ENCODE data around the gene TAF1B. TPM values are rescaled to one million over a fixed set of nuclear protein-coding genes. Genes with fewer than 3 reads are reported as not detected.

Gene TAF1B
- total RNA-seq, 1 donor from 2014 or later: 22.9 TPM

DNA sequence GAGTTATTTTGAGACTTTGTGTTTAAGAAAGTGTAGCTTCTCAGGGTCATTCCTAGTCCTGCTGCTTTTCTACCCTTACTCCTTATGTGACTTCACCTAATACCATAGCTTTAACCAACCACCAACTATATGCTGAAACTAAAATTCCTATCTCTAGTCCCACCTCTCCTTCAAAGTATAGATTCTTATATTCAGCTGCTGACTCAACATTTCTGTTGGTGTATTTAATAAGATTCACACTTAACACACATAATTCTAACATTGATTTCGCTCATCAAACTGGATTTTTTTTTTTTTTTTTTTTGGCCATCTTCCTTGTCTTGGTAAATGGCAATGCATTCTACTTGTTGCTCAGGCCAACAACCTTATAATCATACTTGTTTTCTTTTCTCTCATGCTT is 30.1 kb downstream of the TAF1B start:
- intact Hi-C loops (cut with DNase I): no loop called here
- Histone ChIP-seq H3K27ac (no peak overlapping the region), H3K9me3 (no peaks in the 10 kb centered on the region), H3K27me3 (ENCODE audit: low read depth) (no peaks in the 10 kb centered on the region), H3K4me1 (no peaks in the 10 kb centered on the region), H3K4me3 (no peak overlapping the region), H3K36me3 (peaks cover 79% of the 10 kb centered on the region)
- TF ChIP-seq, protein P1, sequence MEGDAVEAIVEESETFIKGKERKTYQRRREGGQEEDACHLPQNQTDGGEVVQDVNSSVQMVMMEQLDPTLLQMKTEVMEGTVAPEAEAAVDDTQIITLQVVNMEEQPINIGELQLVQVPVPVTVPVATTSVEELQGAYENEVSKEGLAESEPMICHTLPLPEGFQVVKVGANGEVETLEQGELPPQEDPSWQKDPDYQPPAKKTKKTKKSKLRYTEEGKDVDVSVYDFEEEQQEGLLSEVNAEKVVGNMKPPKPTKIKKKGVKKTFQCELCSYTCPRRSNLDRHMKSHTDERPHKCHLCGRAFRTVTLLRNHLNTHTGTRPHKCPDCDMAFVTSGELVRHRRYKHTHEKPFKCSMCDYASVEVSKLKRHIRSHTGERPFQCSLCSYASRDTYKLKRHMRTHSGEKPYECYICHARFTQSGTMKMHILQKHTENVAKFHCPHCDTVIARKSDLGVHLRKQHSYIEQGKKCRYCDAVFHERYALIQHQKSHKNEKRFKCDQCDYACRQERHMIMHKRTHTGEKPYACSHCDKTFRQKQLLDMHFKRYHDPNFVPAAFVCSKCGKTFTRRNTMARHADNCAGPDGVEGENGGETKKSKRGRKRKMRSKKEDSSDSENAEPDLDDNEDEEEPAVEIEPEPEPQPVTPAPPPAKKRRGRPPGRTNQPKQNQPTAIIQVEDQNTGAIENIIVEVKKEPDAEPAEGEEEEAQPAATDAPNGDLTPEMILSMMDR (IDR thresholded peaks at IDR 0.05): no peak
- ATAC-seq (no peak), DNase-seq (no peak)

DNA sequence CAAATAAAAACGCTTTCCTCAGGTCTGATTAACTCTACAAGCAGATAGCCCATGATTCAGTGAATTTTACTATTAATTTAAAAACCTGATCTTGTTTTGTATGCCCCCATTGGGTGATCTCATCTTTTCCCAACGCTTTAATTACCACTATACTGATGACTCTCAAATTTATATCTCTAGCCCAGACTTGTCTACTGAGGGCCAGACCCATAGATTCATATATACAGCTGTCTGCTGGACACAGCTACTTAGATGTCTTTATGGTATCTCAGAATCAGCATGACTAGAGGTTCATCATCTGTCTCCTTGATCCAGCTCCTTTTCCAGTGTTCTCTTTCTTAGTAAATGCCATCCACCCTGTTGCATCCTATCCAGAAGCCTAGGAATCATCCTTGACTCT is 33.8 kb downstream of the TAF1B start:
- Histone ChIP-seq H3K27ac (no peak overlapping the region), H3K4me1 (no peaks in the 10 kb centered on the region), H3K4me3 (no peak overlapping the region), H3K9me3 (no peaks in the 10 kb centered on the region), H3K27me3 (ENCODE audit: low read depth) (no peaks in the 10 kb centered on the region), H3K36me3 (peaks cover 67% of the 10 kb centered on the region)
- intact Hi-C loops (cut with DNase I): no loop called here
- TF ChIP-seq, protein P1 (IDR thresholded peaks at IDR 0.05): no peak
- no peak for DNase-seq
- ATAC-seq: no peak

DNA sequence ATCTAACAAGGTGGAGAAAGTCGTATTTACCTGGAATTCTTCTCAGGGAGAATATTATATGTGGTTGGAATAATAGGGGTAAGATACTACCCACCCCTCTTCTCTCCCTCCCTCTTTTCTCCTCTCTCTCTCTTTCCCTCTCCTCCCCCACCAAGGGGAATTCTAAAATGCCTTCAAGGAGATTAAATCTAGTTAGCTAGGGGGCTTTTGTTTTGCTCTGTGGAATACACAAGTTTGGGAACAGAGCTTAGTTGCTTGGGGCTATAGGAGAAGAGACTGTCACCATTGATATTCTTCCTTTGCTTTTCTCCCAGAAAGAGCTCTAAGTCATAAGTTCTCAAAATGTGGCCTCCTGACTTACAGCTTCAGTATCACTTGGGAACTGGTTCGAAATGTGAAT is 34.5 kb downstream of the TAF1B start:
- H3K36me3 ChIP-seq: peaks cover 72% of the 10 kb centered on the region
- TF ChIP-seq, protein P1 (IDR thresholded peaks at IDR 0.05): no peak
- ATAC-seq: no peak
- H3K27me3 ChIP-seq (ENCODE audit: low read depth): no peaks in the 10 kb centered on the region
- H3K27ac ChIP-seq: no peak overlapping the region
- intact Hi-C loops (cut with DNase I): no loop called here
- H3K4me3 ChIP-seq: no peak overlapping the region
- no peaks in the 10 kb centered on the region for H3K4me1 ChIP-seq
- no peak for DNase-seq
- H3K9me3 ChIP-seq: no peaks in the 10 kb centered on the region

DNA sequence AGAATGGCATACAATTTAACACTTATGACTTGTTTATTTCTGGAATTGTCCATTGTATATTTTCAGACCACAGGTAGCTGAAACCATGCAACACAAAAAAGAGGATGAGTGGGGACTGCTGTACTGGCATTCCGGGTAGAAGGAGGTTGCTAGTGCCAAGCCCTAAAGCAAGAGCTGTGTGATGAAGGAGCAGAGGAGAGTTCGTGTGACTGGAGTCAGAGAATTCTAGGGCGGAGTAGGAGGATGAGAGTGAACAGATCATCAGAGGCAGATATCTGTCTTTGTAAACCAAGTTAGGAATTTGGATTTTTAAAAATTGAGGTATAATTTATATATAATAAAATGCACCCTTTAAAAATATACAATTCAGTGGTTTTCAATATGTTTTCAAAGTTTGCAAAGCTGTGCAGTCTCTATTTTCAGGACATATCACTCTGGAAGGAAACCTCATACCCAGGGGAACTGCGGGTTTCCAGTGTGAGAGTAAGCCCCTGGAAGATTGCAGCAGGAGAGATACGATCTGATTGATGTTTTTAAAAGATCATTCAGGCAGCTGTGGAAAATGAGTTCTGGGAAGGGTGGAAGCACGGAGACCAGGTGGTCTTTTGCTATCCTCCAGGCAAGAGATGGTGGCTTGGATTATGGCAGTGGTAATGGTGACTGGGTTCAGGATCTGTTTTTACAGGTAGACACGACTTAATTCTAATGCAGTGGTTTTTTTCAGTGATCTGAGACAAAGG is 36.4 kb downstream of the TAF1B start:
- H3K27me3 ChIP-seq (ENCODE audit: low read depth): no peaks in the 10 kb centered on the region
- H3K9me3 ChIP-seq: no peaks in the 10 kb centered on the region
- DNase-seq (no peak), ATAC-seq (no peak)
- H3K36me3 ChIP-seq: peaks cover 72% of the 10 kb centered on the region
- H3K4me1 ChIP-seq: no peaks in the 10 kb centered on the region
- H3K4me3 ChIP-seq: no peak overlapping the region
- TF ChIP-seq, protein P1 (IDR thresholded peaks at IDR 0.05): no peak
- intact Hi-C loops (cut with DNase I): no loop called here
- no peak overlapping the region for H3K27ac ChIP-seq

DNA sequence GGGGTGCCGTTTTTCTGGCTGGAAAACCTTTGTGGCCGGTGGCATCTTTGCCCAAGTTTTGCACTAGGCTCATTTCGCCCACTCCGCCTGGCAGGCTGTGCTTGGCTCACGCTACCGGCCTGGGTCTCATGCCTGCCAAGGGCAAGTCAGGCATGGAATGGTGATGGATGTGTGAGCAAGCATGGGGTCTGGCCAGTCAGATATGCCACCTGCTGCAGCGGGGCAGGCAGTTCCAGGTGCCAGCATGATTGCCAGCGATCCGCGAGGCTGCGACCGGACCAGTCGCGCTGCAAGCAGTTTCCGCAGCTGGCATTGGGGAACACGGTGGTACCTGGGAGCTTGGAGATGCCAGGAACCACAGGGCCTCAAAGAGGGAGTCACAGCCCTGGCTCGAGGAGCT is 40.6 kb downstream of the TAF1B start:
- DNase-seq (no peak), ATAC-seq (no peak)
- Histone ChIP-seq H3K4me3 (no peak overlapping the region), H3K27ac (no peak overlapping the region), H3K9me3 (peaks cover 7% of the 10 kb centered on the region), H3K27me3 (ENCODE audit: low read depth) (no peaks in the 10 kb centered on the region), H3K4me1 (no peaks in the 10 kb centered on the region), H3K36me3 (peaks cover 33% of the 10 kb centered on the region)
- intact Hi-C loops (cut with DNase I): no loop called here
- TF ChIP-seq, protein P1 (IDR thresholded peaks at IDR 0.05): no peak
